SU-DHL-6 (cell line): ENCODE measurements around the gene PTCH2.
"Not testable (repeated sequence)": the region's sequence is repeated elsewhere in the genome, so short reads cannot be mapped to it uniquely, and the experiment has no call there.

Experiments
- H2AFZ ChIP-seq: fragments of 200-600 bp; sonication (generic); 2 replicates; pipeline ENCODE4 v1.6.1; 2014; ENCODE audit warnings: low read depth, mild to moderate bottlenecking, moderate library complexity, mixed read lengths, antibody characterized with exemption, low read length; ENCODE audit not compliant: severe bottlenecking
- H3F3A ChIP-seq: fragments of 200-600 bp; shearing (Covaris generic); 2 replicates; pipeline ENCODE4 v1.6.0; 2016; ENCODE audit warnings: antibody characterized with exemption, mild to moderate bottlenecking; ENCODE audit not compliant: insufficient read depth
- H3K27ac ChIP-seq: fragments of 200-600 bp; sonication (generic); 2 replicates; pipeline ENCODE4 v1.5.1; 2016; ENCODE audit warnings: low read depth, mild to moderate bottlenecking, low read length, moderate library complexity, mixed read lengths
- H3K27me3 ChIP-seq: fragments of 200-600 bp; sonication (generic), shearing (Covaris generic); 2 replicates; pipeline ENCODE4 v1.6.0; 2014; ENCODE audit warnings: mild to moderate bottlenecking, low read length
- H3K36me3 ChIP-seq: fragments of 200-600 bp; sonication (generic); 2 replicates; pipeline ENCODE4 v1.6.1; 2014; ENCODE audit warnings: mild to moderate bottlenecking, low read length, mixed read lengths
- H3K4me2 ChIP-seq: fragments of 300-600, 200-600 bp; shearing (Covaris generic), sonication (generic); 2 replicates; pipeline ENCODE4 v1.6.0; 2014; ENCODE audit warnings: low read length, low read depth, mild to moderate bottlenecking; ENCODE audit not compliant: poor library complexity, severe bottlenecking
- H3K4me3 ChIP-seq: fragments of 200-600 bp; sonication (generic); 2 replicates; pipeline ENCODE4 v1.5.1; 2014; ENCODE audit warnings: antibody characterized with exemption, low read length, mild to moderate bottlenecking, mixed read lengths; ENCODE audit not compliant: insufficient read depth, poor library complexity, severe bottlenecking
- H3K79me2 ChIP-seq: fragments of 200-600 bp; sonication (generic); 2 replicates; pipeline ENCODE4 v1.6.1; 2014; ENCODE audit warnings: mild to moderate bottlenecking, low read length, moderate library complexity; ENCODE audit not compliant: insufficient read depth
- H3K9ac ChIP-seq: fragments of 200-600 bp; sonication (generic); 2 replicates; pipeline ENCODE4 v1.7.0; 2014; ENCODE audit warnings: mild to moderate bottlenecking, low read length
- H3K9me2 ChIP-seq: fragments of 200-600 bp; sonication (generic); replicated peaks from 2 replicates; pipeline ENCODE4 v1.6.1; 2014; ENCODE audit warnings: low read length; ENCODE audit not compliant: insufficient read depth
- H3K9me3 ChIP-seq: fragments of 200-600 bp; sonication (generic); 2 replicates; pipeline ENCODE4 v1.6.1; 2014; ENCODE audit warnings: low read length, mixed read lengths; ENCODE audit not compliant: insufficient read depth
- H4K20me1 ChIP-seq: fragments of 200-600 bp; sonication (generic); 2 replicates; pipeline ENCODE4 v1.6.1; 2014; ENCODE audit warnings: low read depth, mild to moderate bottlenecking, antibody characterized with exemption, low read length, moderate library complexity, mixed read lengths
- EZH2phosphoT487 ChIP-seq: fragments of 200-600 bp; sonication (generic), shearing (Covaris generic); conservative IDR thresholded peaks from 2 replicates; pipeline ENCODE4 v1.6.1; 2018; ENCODE audit warnings: mild to moderate bottlenecking, antibody characterized with exemption, low read length, moderate library complexity, mixed read lengths
- TF ChIP-seq, protein P1 (sequence below): fragments of 200-600 bp; sonication (generic); IDR thresholded peaks from one replicate; pipeline ENCODE4 v1.5.1; 2017; ENCODE audit warnings: antibody characterized with exemption, mild to moderate bottlenecking, low read length, moderate library complexity; ENCODE audit not compliant: insufficient read depth, poor library complexity, severe bottlenecking

Gene PTCH2

DNA sequence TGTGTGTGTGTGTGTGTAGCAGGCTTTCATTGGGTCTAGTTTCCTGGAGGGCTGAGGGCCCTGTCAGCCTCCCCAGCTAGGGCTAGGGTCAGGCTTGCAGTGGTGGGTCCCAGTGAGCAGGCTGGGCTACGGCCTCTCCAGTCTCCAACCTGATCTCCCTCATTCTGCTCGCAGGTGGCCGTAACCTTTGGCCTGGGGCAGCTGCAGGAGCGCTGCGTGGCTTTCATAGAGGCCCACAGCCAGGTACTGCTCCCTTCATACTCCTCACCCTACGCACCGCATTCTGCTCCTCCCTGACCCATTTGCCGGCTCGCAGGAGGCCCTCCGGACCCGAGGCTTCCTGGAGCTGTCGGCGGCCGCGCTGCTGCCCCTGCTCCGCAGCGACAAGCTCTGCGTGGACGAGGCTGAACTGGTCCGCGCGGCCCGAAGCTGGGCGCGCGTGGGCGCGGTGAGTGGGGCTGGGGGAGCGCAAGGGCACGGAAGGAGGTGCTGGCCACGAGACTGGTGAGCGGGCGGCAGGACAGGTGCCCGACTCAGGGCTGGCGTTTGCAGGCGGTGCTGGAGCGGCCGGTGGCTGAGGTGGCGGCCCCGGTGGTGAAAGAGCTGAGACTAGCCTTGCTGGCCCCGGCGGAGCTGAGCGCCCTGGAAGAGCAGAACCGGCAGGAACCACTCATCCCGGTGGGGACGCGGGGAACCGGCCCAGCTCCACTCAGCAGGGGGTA lies 30.1 kb downstream of the PTCH2 start:
- no peaks in the 10 kb centered on the region for H3K9me3 ChIP-seq
- no peak overlapping the region for H3K4me3 ChIP-seq
- TF ChIP-seq, protein P1, sequence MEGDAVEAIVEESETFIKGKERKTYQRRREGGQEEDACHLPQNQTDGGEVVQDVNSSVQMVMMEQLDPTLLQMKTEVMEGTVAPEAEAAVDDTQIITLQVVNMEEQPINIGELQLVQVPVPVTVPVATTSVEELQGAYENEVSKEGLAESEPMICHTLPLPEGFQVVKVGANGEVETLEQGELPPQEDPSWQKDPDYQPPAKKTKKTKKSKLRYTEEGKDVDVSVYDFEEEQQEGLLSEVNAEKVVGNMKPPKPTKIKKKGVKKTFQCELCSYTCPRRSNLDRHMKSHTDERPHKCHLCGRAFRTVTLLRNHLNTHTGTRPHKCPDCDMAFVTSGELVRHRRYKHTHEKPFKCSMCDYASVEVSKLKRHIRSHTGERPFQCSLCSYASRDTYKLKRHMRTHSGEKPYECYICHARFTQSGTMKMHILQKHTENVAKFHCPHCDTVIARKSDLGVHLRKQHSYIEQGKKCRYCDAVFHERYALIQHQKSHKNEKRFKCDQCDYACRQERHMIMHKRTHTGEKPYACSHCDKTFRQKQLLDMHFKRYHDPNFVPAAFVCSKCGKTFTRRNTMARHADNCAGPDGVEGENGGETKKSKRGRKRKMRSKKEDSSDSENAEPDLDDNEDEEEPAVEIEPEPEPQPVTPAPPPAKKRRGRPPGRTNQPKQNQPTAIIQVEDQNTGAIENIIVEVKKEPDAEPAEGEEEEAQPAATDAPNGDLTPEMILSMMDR, result no peak
- TF ChIP-seq EZH2phosphoT487, result no peak
- peak overlapping the region; percentile 75 for H2AFZ ChIP-seq
- H3K36me3 ChIP-seq, result no peaks in the 10 kb centered on the region
- no peaks in the 10 kb centered on the region for H3K79me2 ChIP-seq
- H3F3A ChIP-seq, result peaks cover 16% of the 10 kb centered on the region
- H3K27ac ChIP-seq, result no peak overlapping the region
- peak overlapping the region; percentile 59 for H3K4me2 ChIP-seq
- H3K9ac ChIP-seq, result peak overlapping the region; percentile 60
- H3K9me2 ChIP-seq, result no peaks in the 10 kb centered on the region
- H4K20me1 ChIP-seq, result no peaks in the 10 kb centered on the region
- H3K27me3 ChIP-seq, result no peaks in the 10 kb centered on the region

DNA sequence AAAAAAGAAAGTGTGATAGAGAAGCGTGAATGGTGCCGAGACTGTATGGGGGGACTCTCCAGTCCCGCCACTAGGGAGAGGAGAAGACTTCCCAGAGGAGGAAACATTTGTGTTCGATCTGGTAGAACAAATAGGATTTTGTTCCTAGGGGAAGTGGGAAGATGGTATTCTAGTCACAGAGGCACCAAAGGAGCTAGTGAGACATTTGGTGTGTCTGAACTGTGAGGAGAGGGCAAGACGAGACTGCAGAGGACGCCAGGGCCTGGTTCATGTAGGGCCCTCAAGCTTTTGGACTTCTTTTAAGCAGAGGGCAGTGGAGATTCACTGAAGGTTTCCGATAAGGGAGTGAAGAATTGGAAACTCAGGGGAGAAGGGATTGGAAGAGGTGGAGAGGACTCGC lies 31.8 kb downstream of the PTCH2 start:
- Histone ChIP-seq H3K9me3 (no peaks in the 10 kb centered on the region), H3K36me3 (no peaks in the 10 kb centered on the region), H3K79me2 (no peaks in the 10 kb centered on the region), H3K9me2 (no peaks in the 10 kb centered on the region), H3K27ac (no peak overlapping the region), H3K9ac (no peak overlapping the region), H3K4me3 (no peak overlapping the region), H3K4me2 (no peak overlapping the region), H3F3A (peaks cover 14% of the 10 kb centered on the region), H3K27me3 (no peaks in the 10 kb centered on the region), H2AFZ (no peak overlapping the region), H4K20me1 (no peaks in the 10 kb centered on the region)
- no peak for TF ChIP-seq EZH2phosphoT487
- TF ChIP-seq, protein P1, result no peak

DNA sequence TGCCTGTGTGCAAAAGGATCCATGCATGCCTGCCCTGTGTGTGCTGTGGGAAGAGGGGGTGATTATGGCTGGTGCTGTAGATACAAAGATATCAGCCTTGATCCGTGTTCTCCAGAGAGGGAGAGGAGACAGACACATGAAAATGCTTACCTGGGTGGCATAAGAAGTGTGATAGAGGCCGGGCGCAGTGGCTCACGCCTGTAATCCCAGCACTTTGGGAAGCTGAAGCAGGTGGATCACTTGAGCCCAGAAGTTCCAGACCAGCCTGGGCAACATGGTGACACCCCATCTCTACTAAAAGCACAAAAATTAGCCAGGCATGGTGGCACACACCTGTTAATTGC lies 32.3 kb downstream of the PTCH2 start:
- H3K4me2 ChIP-seq, result peak overlapping the region; percentile 36
- H2AFZ ChIP-seq, H3K27me3 ChIP-seq, H4K20me1 ChIP-seq, H3K36me3 ChIP-seq, H3K9me2 ChIP-seq, H3K9me3 ChIP-seq, H3K4me3 ChIP-seq, H3K79me2 ChIP-seq: not testable (repeated sequence)
- 0 out of 2 replicates have a peak overlapping the region, but pooled peaks have one; percentile 45 for H3K9ac ChIP-seq
- peak overlapping the region; percentile 78 for H3K27ac ChIP-seq
- peaks cover 14% of the 10 kb centered on the region for H3F3A ChIP-seq

GRCh38 chr1:44810101-44810761 lies 32.8 kb downstream of the PTCH2 start:
- Histone ChIP-seq H3K4me3 (no peak overlapping the region), H2AFZ (no peak overlapping the region)

More at GRCh38 chr1:44810101-44810761, 32.8 kb downstream of the PTCH2 start:
- Histone ChIP-seq H3K9me3 (no peaks in the 10 kb centered on the region), H3F3A (peaks cover 14% of the 10 kb centered on the region), H3K4me2 (peak overlapping the region; percentile 36), H3K27me3 (no peaks in the 10 kb centered on the region), H3K79me2 (no peaks in the 10 kb centered on the region), H3K9ac (peak overlapping the region; percentile 45; the same call in 1 of the 2 replicates), H3K27ac (peak overlapping the region; percentile 78), H4K20me1 (no peaks in the 10 kb centered on the region), H3K36me3 (no peaks in the 10 kb centered on the region), H3K9me2 (no peaks in the 10 kb centered on the region)
- TF ChIP-seq, protein P1, result no peak
- TF ChIP-seq EZH2phosphoT487, result no peak
